H9 (cell line): ENCODE measurements around the gene CDS2. TPM values are rescaled to one million over a fixed set of nuclear protein-coding genes. Genes with fewer than 3 reads are reported as not detected.

Experiments used
- DNase-seq: peaks from one replicate; pipeline ENCODE4 v3.0.0-alpha.2; 2017
- H2AFZ ChIP-seq: one replicate; pipeline ENCODE4 v1.6.1; 2013; ENCODE audit warnings: mild to moderate bottlenecking, low read length, control low read depth, moderate library complexity
- H2AK5ac ChIP-seq: 2 replicates; pipeline ENCODE4 v1.6.1; 2013; ENCODE audit warnings: low read length, control low read depth, mixed read lengths; ENCODE audit not compliant: insufficient read length
- H2BK120ac ChIP-seq: one replicate; pipeline ENCODE4 v1.6.1; 2013; ENCODE audit warnings: low read depth, mild to moderate bottlenecking, low read length, control low read depth, inconsistent platforms; ENCODE audit not compliant: poor library complexity, severe bottlenecking
- H2BK12ac ChIP-seq: 2 replicates; pipeline ENCODE4 v1.6.1; 2013; ENCODE audit warnings: low read length, control low read depth, mixed read lengths, low read depth; ENCODE audit not compliant: insufficient read length
- H2BK15ac ChIP-seq: 2 replicates; pipeline ENCODE4 v1.6.1; 2013; ENCODE audit warnings: low read depth, low read length, control low read depth
- H2BK20ac ChIP-seq: one replicate; pipeline ENCODE4 v1.6.1; 2013; ENCODE audit warnings: low read depth, mild to moderate bottlenecking, low read length, control low read depth, inconsistent platforms; ENCODE audit not compliant: poor library complexity, severe bottlenecking
- H2BK5ac ChIP-seq: 2 replicates; pipeline ENCODE4 v1.6.1; 2013; ENCODE audit warnings: low read length, control low read depth, mixed read lengths; ENCODE audit not compliant: insufficient read length
- H3K14ac ChIP-seq: 2 replicates; pipeline ENCODE4 v1.6.1; 2013; ENCODE audit warnings: low read length, control low read depth; ENCODE audit not compliant: insufficient read depth
- H3K18ac ChIP-seq: 2 replicates; pipeline ENCODE4 v1.6.1; 2013; ENCODE audit warnings: low read depth, mild to moderate bottlenecking, mixed read lengths, low read length, control low read depth; ENCODE audit not compliant: insufficient read length
- H3K23ac ChIP-seq: 2 replicates; pipeline ENCODE4 v1.6.1; 2013; ENCODE audit warnings: low read length, control low read depth, mixed read lengths, low read depth; ENCODE audit not compliant: insufficient read length
- H3K23me2 ChIP-seq: 2 replicates; pipeline ENCODE4 v1.6.1; 2013; ENCODE audit warnings: low read depth, mild to moderate bottlenecking, mixed read lengths, low read length, control low read depth; ENCODE audit not compliant: insufficient read length, poor library complexity, severe bottlenecking
- H3K27ac ChIP-seq: 2 replicates; pipeline ENCODE4 v1.5.1; 2013; ENCODE audit warnings: low read length, control low read depth, mixed read lengths, low read depth; ENCODE audit not compliant: insufficient read length
- H3K27me3 ChIP-seq: 2 replicates; pipeline ENCODE4 v1.6.1; 2013; ENCODE audit warnings: low read length, control low read depth, inconsistent platforms; ENCODE audit not compliant: insufficient read depth
- H3K4ac ChIP-seq: 2 replicates; pipeline ENCODE4 v1.6.1; 2013; ENCODE audit warnings: low read depth, mild to moderate bottlenecking, control low read depth, inconsistent platforms, low read length, moderate library complexity
- H3K4me1 ChIP-seq: 2 replicates; pipeline ENCODE4 v1.6.1; 2013; ENCODE audit warnings: low read length, control low read depth, inconsistent platforms; ENCODE audit not compliant: insufficient read depth
- H3K4me2 ChIP-seq: 2 replicates; pipeline ENCODE4 v1.6.1; 2013; ENCODE audit warnings: low read length, control low read depth, mixed read lengths; ENCODE audit not compliant: insufficient read length, insufficient read depth
- H3K56ac ChIP-seq: 2 replicates; pipeline ENCODE4 v1.6.1; 2013; ENCODE audit warnings: low read depth, mild to moderate bottlenecking, mixed read lengths, low read length, control low read depth; ENCODE audit not compliant: insufficient read length
- H3K79me1 ChIP-seq: 2 replicates; pipeline ENCODE4 v1.6.1; 2013; ENCODE audit warnings: low read depth, mild to moderate bottlenecking, moderate library complexity, low read length, control low read depth, inconsistent platforms; ENCODE audit not compliant: insufficient read depth, poor library complexity, severe bottlenecking
- H3K79me2 ChIP-seq: 2 replicates; pipeline ENCODE4 v1.6.1; 2013; ENCODE audit warnings: low read length, control low read depth, inconsistent platforms; ENCODE audit not compliant: insufficient read depth
- H3K9ac ChIP-seq: 2 replicates; pipeline ENCODE4 v1.6.1; 2013; ENCODE audit warnings: low read length, control low read depth, mixed read lengths; ENCODE audit not compliant: insufficient read length; ENCODE audit errors: extremely low read depth
- H3K9me3 ChIP-seq: one replicate; pipeline ENCODE4 v1.6.1; 2013; ENCODE audit warnings: low read depth, low read length, inconsistent platforms; ENCODE audit not compliant: control insufficient read depth
- H3T11ph ChIP-seq: one replicate; pipeline ENCODE4 v1.6.1; 2013; ENCODE audit warnings: mild to moderate bottlenecking, low read length, control low read depth, inconsistent platforms
- H4K20me1 ChIP-seq: one replicate; pipeline ENCODE4 v1.6.1; 2013; ENCODE audit not compliant: control insufficient read depth, insufficient read length, insufficient read depth
- H4K5ac ChIP-seq: 2 replicates; pipeline ENCODE4 v1.6.1; 2013; ENCODE audit warnings: low read depth, mild to moderate bottlenecking, mixed read lengths, low read length, control low read depth; ENCODE audit not compliant: insufficient read length
- H4K8ac ChIP-seq: replicated peaks from 2 replicates; pipeline ENCODE4 v1.6.1; 2013; ENCODE audit warnings: low read length, control low read depth, mixed read lengths, low read depth; ENCODE audit not compliant: insufficient read length
- H4K91ac ChIP-seq: 2 replicates; pipeline ENCODE4 v1.6.1; 2013; ENCODE audit warnings: low read depth, mild to moderate bottlenecking, moderate library complexity, mixed read lengths, low read length, control low read depth; ENCODE audit not compliant: insufficient read length
- H3K27ac Mint-ChIP-seq, 3 experiments: 2 replicates in 2 of 3; 3 replicates in 1 of 3; pipeline ENCODE4 v1.8.0; 2020 to 2021; ENCODE audit warnings: mixed read lengths in 3 of 3, mild to moderate bottlenecking in 1 of 3, moderate library complexity in 1 of 3
- H3K27me3 Mint-ChIP-seq: 2 replicates; pipeline ENCODE4 v1.8.0; 2021; ENCODE audit warnings: low read depth, mild to moderate bottlenecking, moderate library complexity, mixed read lengths
- H3K36me3 Mint-ChIP-seq, 3 experiments: 2 replicates in 2 of 3; 3 replicates in 1 of 3; pipeline ENCODE4 v1.8.0; 2020 to 2021; ENCODE audit warnings: low read depth in 3 of 3, mixed read lengths in 3 of 3; ENCODE audit not compliant: insufficient read depth in 1 of 3
- H3K4me1 Mint-ChIP-seq, 2 experiments: 2 replicates each; pipeline ENCODE4 v1.8.0; 2020; ENCODE audit warnings: mixed read lengths in 2 of 2
- H3K4me3 Mint-ChIP-seq, 2 experiments: 2 replicates in 1 of 2; 3 replicates in 1 of 2; pipeline ENCODE4 v1.8.0; 2020 to 2021; ENCODE audit warnings: mild to moderate bottlenecking in 2 of 2, mixed read lengths in 2 of 2, moderate library complexity in 1 of 2
- H3K9me3 Mint-ChIP-seq, 2 experiments: 2 replicates in 1 of 2; 3 replicates in 1 of 2; pipeline ENCODE4 v1.8.0; 2020; ENCODE audit warnings: mild to moderate bottlenecking in 2 of 2, mixed read lengths in 2 of 2, moderate library complexity in 1 of 2
- WGBS: extraction: QIAGEN DNeasy Blood & Tissue Kit; methylation state at CpG from one replicate; pipeline ENCODE4 v1.1.7; 2013; ENCODE audit warnings: missing lambda C conversion rate, low lambda C conversion rate, mixed read lengths; ENCODE audit not compliant: insufficient read length; ENCODE audit errors: extremely low coverage; 5-methylcytosine and 5-hydroxymethylcytosine counted together
- total RNA-seq: library from RNA; stranded (reverse); gene quantifications from 2 replicates; pipeline ENCODE4 v1.2.1, GENCODE V29; 2021
- TF ChIP-seq, protein P1 (sequence below): fragments of 200-600 bp; sonication (generic); conservative IDR thresholded peaks from 3 replicates; pipeline ENCODE4 v1.8.0; 2021; ENCODE audit warnings: antibody characterized with exemption, mild to moderate bottlenecking

CDS2 gene
- total RNA-seq, 1 experiment from 2014 or later: 63.2 TPM

DNA sequence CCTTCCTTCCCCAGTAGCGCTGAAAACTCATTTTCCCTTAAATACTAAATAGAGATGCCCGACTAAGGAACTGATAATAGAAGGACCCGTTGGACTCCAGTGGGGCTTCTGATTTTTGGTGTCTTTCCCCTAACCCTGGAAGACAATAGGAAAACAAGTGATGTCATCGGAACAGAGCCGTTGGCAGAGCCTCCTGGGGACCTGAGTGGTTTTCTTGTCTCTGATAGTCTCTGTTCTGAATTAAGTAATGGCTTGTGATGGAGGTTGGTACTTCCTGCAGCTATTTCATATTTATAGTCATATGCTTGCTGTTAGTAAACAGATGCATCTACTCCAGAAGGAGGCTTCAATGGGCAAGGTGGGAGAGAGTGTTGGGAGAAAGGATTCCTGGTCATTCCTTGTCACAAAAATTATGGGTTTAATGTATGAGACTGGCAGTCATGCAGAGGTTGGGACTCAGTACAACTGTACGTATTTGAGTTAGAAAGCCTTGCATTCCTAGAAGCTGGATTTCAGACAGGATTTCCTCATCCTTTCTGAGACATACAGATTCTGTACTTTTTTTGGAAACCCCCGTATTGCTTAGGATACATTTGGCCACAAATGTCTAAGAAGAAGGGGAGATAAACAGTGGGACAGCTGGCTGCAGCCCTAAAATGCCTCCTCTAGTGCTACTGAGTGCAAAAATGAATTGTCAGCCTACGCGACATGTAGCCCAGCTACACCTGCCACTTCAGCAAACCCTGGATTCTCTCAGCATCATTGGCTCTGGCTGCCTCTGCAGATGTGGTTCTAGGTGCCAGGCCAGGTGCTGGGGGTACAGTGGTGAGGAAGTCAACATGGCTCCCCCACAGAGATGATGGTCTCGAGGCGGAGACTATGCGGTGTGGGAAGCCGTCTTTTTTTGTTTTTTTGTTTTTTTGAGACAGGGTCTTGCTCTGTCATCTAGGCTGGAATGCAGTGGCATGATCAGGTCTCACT, 38.1 kb downstream of the CDS2 start:
- Histone ChIP-seq H3K23ac (no peak overlapping the region), H2AK5ac (no peak overlapping the region), H4K5ac (no peak overlapping the region), H3K27ac (no peak overlapping the region), H4K20me1 (no peaks in the 10 kb centered on the region), H2BK15ac (no peak overlapping the region), H3K9ac (no peak overlapping the region), H4K8ac (no peak overlapping the region), H3K79me1 (peaks cover 2% of the 10 kb centered on the region), H3K14ac (no peak overlapping the region), H3K79me2 (peaks cover 10% of the 10 kb centered on the region), H2BK5ac (no peak overlapping the region), H3K4me1 (peaks cover 18% of the 10 kb centered on the region), H3K23me2 (no peaks in the 10 kb centered on the region), H3K4me2 (no peak overlapping the region), H4K91ac (no peak overlapping the region), H3T11ph (no peak overlapping the region), H2BK20ac (no peak overlapping the region), H3K27me3 (no peaks in the 10 kb centered on the region), H2BK120ac (no peak overlapping the region), H2AFZ (no peak overlapping the region), H3K9me3 (no peaks in the 10 kb centered on the region), H2BK12ac (no peak overlapping the region), H3K56ac (no peak overlapping the region), H3K18ac (no peak overlapping the region), H3K4ac (no peak overlapping the region)
- no peak for DNase-seq
- no peak overlapping the region for H3K4me3 Mint-ChIP-seq
- no peak overlapping the region for H3K27ac Mint-ChIP-seq
- no peaks in the 10 kb centered on the region for H3K36me3 Mint-ChIP-seq
- no peaks in the 10 kb centered on the region for H3K27me3 Mint-ChIP-seq
- H3K4me1 Mint-ChIP-seq: peaks cover 38 to 42% of the 10 kb centered on the region in 2 experiments
- H3K9me3 Mint-ChIP-seq: no peaks in the 10 kb centered on the region
- WGBS: no CpG with 5 or more reads among the region's 13 CpGs
- TF ChIP-seq, protein P1, sequence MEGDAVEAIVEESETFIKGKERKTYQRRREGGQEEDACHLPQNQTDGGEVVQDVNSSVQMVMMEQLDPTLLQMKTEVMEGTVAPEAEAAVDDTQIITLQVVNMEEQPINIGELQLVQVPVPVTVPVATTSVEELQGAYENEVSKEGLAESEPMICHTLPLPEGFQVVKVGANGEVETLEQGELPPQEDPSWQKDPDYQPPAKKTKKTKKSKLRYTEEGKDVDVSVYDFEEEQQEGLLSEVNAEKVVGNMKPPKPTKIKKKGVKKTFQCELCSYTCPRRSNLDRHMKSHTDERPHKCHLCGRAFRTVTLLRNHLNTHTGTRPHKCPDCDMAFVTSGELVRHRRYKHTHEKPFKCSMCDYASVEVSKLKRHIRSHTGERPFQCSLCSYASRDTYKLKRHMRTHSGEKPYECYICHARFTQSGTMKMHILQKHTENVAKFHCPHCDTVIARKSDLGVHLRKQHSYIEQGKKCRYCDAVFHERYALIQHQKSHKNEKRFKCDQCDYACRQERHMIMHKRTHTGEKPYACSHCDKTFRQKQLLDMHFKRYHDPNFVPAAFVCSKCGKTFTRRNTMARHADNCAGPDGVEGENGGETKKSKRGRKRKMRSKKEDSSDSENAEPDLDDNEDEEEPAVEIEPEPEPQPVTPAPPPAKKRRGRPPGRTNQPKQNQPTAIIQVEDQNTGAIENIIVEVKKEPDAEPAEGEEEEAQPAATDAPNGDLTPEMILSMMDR: no peak
